ENCODE measurements around the gene CYP2D6. TPM values are rescaled to one million over a fixed set of nuclear protein-coding genes. Genes with fewer than 3 reads are reported as not detected.
"Not testable (repeated sequence)": the region's sequence is repeated elsewhere in the genome, so short reads cannot be mapped to it uniquely, and the experiment has no call there.

CYP2D6 gene
- total RNA-seq (ENCODE audit: unreplicated experiment), result 3.2 TPM
- long read RNA-seq, result 0 reads

- not testable (repeated sequence) for H3K4me1 Mint-ChIP-seq (ENCODE audit: unreplicated experiment); H3K4me3 Mint-ChIP-seq (ENCODE audit: unreplicated experiment); H3K9me3 Mint-ChIP-seq (ENCODE audit: unreplicated experiment); H3K36me3 Mint-ChIP-seq (ENCODE audit: low read depth, unreplicated experiment); DNase-seq (ENCODE audit: low spot score); H3K27me3 Mint-ChIP-seq (ENCODE audit: unreplicated experiment)
- peak within 1 kb of the TSS; percentile 49 for H3K27ac Mint-ChIP-seq (ENCODE audit: unreplicated experiment)
These were observed at the start of gene CYP2D6 for GRCh38 chr22:42130639-42131431. CYP2D6 (minus strand) TSS chr22:42130810; CDS start chr22:42130791, 19 bp downstream.

- H3K27me3 Mint-ChIP-seq (ENCODE audit: unreplicated experiment), result peaks cover 5% of the 10 kb centered on the region
- DNase-seq (ENCODE audit: low spot score), result no peak
- H3K9me3 Mint-ChIP-seq (ENCODE audit: unreplicated experiment), result no peaks in the 10 kb centered on the region
- peaks cover 14% of the 10 kb centered on the region for H3K4me1 Mint-ChIP-seq (ENCODE audit: unreplicated experiment)
- no peak overlapping the region for H3K27ac Mint-ChIP-seq (ENCODE audit: unreplicated experiment)
- TF ChIP-seq CTCF (IDR thresholded peaks at IDR 0.05; ENCODE audit: unreplicated experiment), result no peak
- H3K36me3 Mint-ChIP-seq (ENCODE audit: low read depth, unreplicated experiment), result no peaks in the 10 kb centered on the region
- no peak overlapping the region for H3K4me3 Mint-ChIP-seq (ENCODE audit: unreplicated experiment)
These were observed 49.0 kb upstream of the CYP2D6 start for GRCh38 chr22:42179616-42180015.

- Mint-ChIP-seq H3K9me3 (ENCODE audit: unreplicated experiment) (no peaks in the 10 kb centered on the region), H3K4me3 (ENCODE audit: unreplicated experiment) (no peak overlapping the region), H3K27ac (ENCODE audit: unreplicated experiment) (no peak overlapping the region), H3K36me3 (ENCODE audit: low read depth, unreplicated experiment) (no peaks in the 10 kb centered on the region), H3K27me3 (ENCODE audit: unreplicated experiment) (peaks cover 5% of the 10 kb centered on the region), H3K4me1 (ENCODE audit: unreplicated experiment) (peaks cover 14% of the 10 kb centered on the region)
- no peak for TF ChIP-seq CTCF (IDR thresholded peaks at IDR 0.05; ENCODE audit: unreplicated experiment)
- no peak for DNase-seq (ENCODE audit: low spot score)
These were observed 48.4 kb upstream of the CYP2D6 start for GRCh38 chr22:42178910-42179519.

GRCh38 chr22:42177891-42178336 is 47.3 kb upstream of the CYP2D6 start:
- H3K4me3 Mint-ChIP-seq (ENCODE audit: unreplicated experiment), result no peak overlapping the region
- peaks cover 5% of the 10 kb centered on the region for H3K27me3 Mint-ChIP-seq (ENCODE audit: unreplicated experiment)
- no peaks in the 10 kb centered on the region for H3K36me3 Mint-ChIP-seq (ENCODE audit: low read depth, unreplicated experiment)
- no peak for DNase-seq (ENCODE audit: low spot score)
- peaks cover 14% of the 10 kb centered on the region for H3K4me1 Mint-ChIP-seq (ENCODE audit: unreplicated experiment)
- TF ChIP-seq CTCF (IDR thresholded peaks at IDR 0.05; ENCODE audit: unreplicated experiment), result no peak
- no peaks in the 10 kb centered on the region for H3K9me3 Mint-ChIP-seq (ENCODE audit: unreplicated experiment)
- peak overlapping the region; percentile 6 for H3K27ac Mint-ChIP-seq (ENCODE audit: unreplicated experiment)

GRCh38 chr22:42176255-42176915 is 45.8 kb upstream of the CYP2D6 start:
- Mint-ChIP-seq H3K27me3 (ENCODE audit: unreplicated experiment) (peaks cover 5% of the 10 kb centered on the region), H3K36me3 (ENCODE audit: low read depth, unreplicated experiment) (no peaks in the 10 kb centered on the region), H3K9me3 (ENCODE audit: unreplicated experiment) (no peaks in the 10 kb centered on the region), H3K4me1 (ENCODE audit: unreplicated experiment) (peaks cover 14% of the 10 kb centered on the region), H3K4me3 (ENCODE audit: unreplicated experiment) (no peak overlapping the region), H3K27ac (ENCODE audit: unreplicated experiment) (no peak overlapping the region)
- no peak for TF ChIP-seq CTCF (IDR thresholded peaks at IDR 0.05; ENCODE audit: unreplicated experiment)
- DNase-seq (ENCODE audit: low spot score), result no peak
